Muscle of leg (tissue), 11 donors: ENCODE data around the gene NPIPA1. TPM values are rescaled to one million over a fixed set of nuclear protein-coding genes. Genes with fewer than 3 reads are reported as not detected.
"Not testable (repeated sequence)": the region's sequence is repeated elsewhere in the genome, so short reads cannot be mapped to it uniquely, and the experiment has no call there.

ENCODE experiments used
- DNase-seq: peaks from one replicate; pipeline ENCODE4 v3.0.0; 2013
- H3K27ac ChIP-seq: one replicate; pipeline ENCODE4 v1.5.1; 2013; ENCODE audit warnings: mild to moderate bottlenecking, low read length, control low read depth
- H3K27me3 ChIP-seq: one replicate; pipeline ENCODE4 v1.6.1; 2013; ENCODE audit warnings: low read length; ENCODE audit not compliant: control insufficient read depth, insufficient read depth
- H3K36me3 ChIP-seq: one replicate; pipeline ENCODE4 v1.6.1; 2013; ENCODE audit warnings: low read length; ENCODE audit not compliant: control insufficient read depth, insufficient read depth
- H3K4me1 ChIP-seq: one replicate; pipeline ENCODE4 v1.6.1; 2013; ENCODE audit warnings: low read length; ENCODE audit not compliant: control insufficient read depth, insufficient read depth
- H3K4me3 ChIP-seq: one replicate; pipeline ENCODE4 v1.5.1; 2013; ENCODE audit warnings: low read length, control low read depth
- H3K9me3 ChIP-seq: replicated peaks from 2 replicates; pipeline ENCODE4 v1.6.1; 2013; ENCODE audit warnings: low read depth, low read length; ENCODE audit not compliant: control insufficient read depth
- WGBS: methylation state at CpG from one replicate; pipeline ENCODE4 v1.1.5; 2013; ENCODE audit warnings: missing lambda C conversion rate; ENCODE audit not compliant: insufficient coverage; 5-methylcytosine and 5-hydroxymethylcytosine counted together
- polyA plus RNA-seq, 8 donors: library from polyadenylated mRNA; unstranded; fragments of 120-200 nt; gene quantifications; one replicate each; pipeline versions ENCODE4 v1.2.1 to v1.2.3, GENCODE V29; 2013; ENCODE audit warnings: inconsistent platforms in 1 of 8, low replicate concordance in 1 of 8; ENCODE audit not compliant: insufficient read length in 8 of 8, insufficient read depth in 1 of 8
- total RNA-seq: library from RNA; stranded (reverse); fragments of 120-200 nt; gene quantifications from one replicate; pipeline ENCODE4 v1.2.4, GENCODE V29; 2013

Gene NPIPA1
- total and polyA plus RNA-seq, 9 donors: 77.6 to 132 (median 102) TPM

- not testable (repeated sequence) for H3K9me3 ChIP-seq, H3K27me3 ChIP-seq, H3K27ac ChIP-seq, H3K4me1 ChIP-seq, H3K36me3 ChIP-seq, H3K4me3 ChIP-seq, DNase-seq
- WGBS: no CpG with 5 or more reads among the region's 26 CpGs
These were observed 8.1 kb upstream of the NPIPA1 start for GRCh38 chr16:14929176-14929575.

- not testable (repeated sequence) for H3K4me1 ChIP-seq, DNase-seq, H3K9me3 ChIP-seq, H3K4me3 ChIP-seq, H3K27ac ChIP-seq, H3K27me3 ChIP-seq, H3K36me3 ChIP-seq
- WGBS: no CpG with 5 or more reads among the region's 25 CpGs
These were observed 7.0 kb upstream of the NPIPA1 start for GRCh38 chr16:14930246-14930645.

GRCh38 chr16:14930971-14931370 lies 6.3 kb upstream of the NPIPA1 start:
- not testable (repeated sequence) for H3K36me3 ChIP-seq, H3K4me3 ChIP-seq, H3K9me3 ChIP-seq, H3K27me3 ChIP-seq, H3K27ac ChIP-seq, H3K4me1 ChIP-seq, DNase-seq
- no CpG with 5 or more reads among the region's 19 CpGs for WGBS

GRCh38 chr16:14932581-14933375 lies 4.5 kb upstream of the NPIPA1 start:
- H3K4me1 ChIP-seq, H3K4me3 ChIP-seq, H3K27me3 ChIP-seq, H3K27ac ChIP-seq, H3K36me3 ChIP-seq, DNase-seq, H3K9me3 ChIP-seq: not testable (repeated sequence)
- 97% methylated on average over 6 of the region's 47 CpGs for WGBS

- not testable (repeated sequence) for H3K27me3 ChIP-seq, H3K9me3 ChIP-seq, DNase-seq, H3K4me3 ChIP-seq, H3K27ac ChIP-seq, H3K36me3 ChIP-seq, H3K4me1 ChIP-seq
- WGBS: no CpG with 5 or more reads among the region's 9 CpGs
These were observed 751 bp downstream of the NPIPA1 start for GRCh38 chr16:14937994-14938393.

- DNase-seq: not testable (repeated sequence)
These were observed 5.4 kb downstream of the NPIPA1 start for GRCh38 chr16:14942686-14943085.

GRCh38 chr16:14955546-14956231 lies 18.4 kb downstream of the NPIPA1 start:
- DNase-seq: peak; percentile 16
- WGBS: 77% methylated on average over 15 of the region's 16 CpGs
- Histone ChIP-seq H3K9me3 (no peaks in the 10 kb centered on the region), H3K4me3 (no peak overlapping the region), H3K27me3 (peaks cover under 1% of the 10 kb centered on the region), H3K27ac (no peak overlapping the region), H3K4me1 (no peaks in the 10 kb centered on the region), H3K36me3 (no peaks in the 10 kb centered on the region)

More at GRCh38 chr16:14942686-14943085, 5.4 kb downstream of the NPIPA1 start:
- no CpG with 5 or more reads among the region's 3 CpGs for WGBS
- H3K27me3 ChIP-seq, H3K27ac ChIP-seq, H3K9me3 ChIP-seq, H3K4me1 ChIP-seq, H3K36me3 ChIP-seq, H3K4me3 ChIP-seq: not testable (repeated sequence)

- Histone ChIP-seq H3K27ac (no peak overlapping the region), H3K9me3 (no peaks in the 10 kb centered on the region), H3K4me3 (no peak overlapping the region), H3K27me3 (peaks cover 3% of the 10 kb centered on the region), H3K4me1 (no peaks in the 10 kb centered on the region), H3K36me3 (no peaks in the 10 kb centered on the region)
- 94% methylated on average over 21 of the region's 28 CpGs for WGBS
- DNase-seq: no peak
These were observed 20.5 kb downstream of the NPIPA1 start for GRCh38 chr16:14957576-14958322.

GRCh38 chr16:14958323-14958600 lies 21.0 kb downstream of the NPIPA1 start:
- DNase-seq: no peak
- Histone ChIP-seq H3K4me3 (no peak overlapping the region), H3K36me3 (no peaks in the 10 kb centered on the region), H3K27ac (no peak overlapping the region), H3K27me3 (peaks cover 3% of the 10 kb centered on the region), H3K4me1 (no peaks in the 10 kb centered on the region), H3K9me3 (peaks cover under 1% of the 10 kb centered on the region)
- 80% methylated on average over 2 of the region's 4 CpGs for WGBS

GRCh38 chr16:14958970-14959369 lies 21.7 kb downstream of the NPIPA1 start:
- no peaks in the 10 kb centered on the region for H3K4me1 ChIP-seq
- DNase-seq: no peak
- peaks cover 2% of the 10 kb centered on the region for H3K36me3 ChIP-seq
- no peak overlapping the region for H3K4me3 ChIP-seq
- no peak overlapping the region for H3K27ac ChIP-seq
- 91% methylated on average over 4 of the region's 7 CpGs for WGBS
- peaks cover 4% of the 10 kb centered on the region for H3K9me3 ChIP-seq
- H3K27me3 ChIP-seq: peaks cover 6% of the 10 kb centered on the region
